ENCODE measurements around the gene HOXC12. TPM values are rescaled to one million over a fixed set of nuclear protein-coding genes. Genes with fewer than 3 reads are reported as not detected.

HOXC12 gene
- total RNA-seq, 4 donors from 2014 or later, result not detected

- Histone ChIP-seq H3K36me3 (no peaks in the 10 kb centered on the region), H3K4me3 (peak overlapping the region in 2 of 4 donors; percentile 38 to 56), H3K4me1 (peaks cover 20 to 34% (median 20%) of the 10 kb centered on the region in 3 donors), H3K27me3 (peaks cover 33 to 100% (median 86%) of the 10 kb centered on the region in 4 donors), H3K9me3 (no peaks in the 10 kb centered on the region), H3K27ac (no peak overlapping the region)
- no peak for DNase-seq
- TF ChIP-seq, protein P1, sequence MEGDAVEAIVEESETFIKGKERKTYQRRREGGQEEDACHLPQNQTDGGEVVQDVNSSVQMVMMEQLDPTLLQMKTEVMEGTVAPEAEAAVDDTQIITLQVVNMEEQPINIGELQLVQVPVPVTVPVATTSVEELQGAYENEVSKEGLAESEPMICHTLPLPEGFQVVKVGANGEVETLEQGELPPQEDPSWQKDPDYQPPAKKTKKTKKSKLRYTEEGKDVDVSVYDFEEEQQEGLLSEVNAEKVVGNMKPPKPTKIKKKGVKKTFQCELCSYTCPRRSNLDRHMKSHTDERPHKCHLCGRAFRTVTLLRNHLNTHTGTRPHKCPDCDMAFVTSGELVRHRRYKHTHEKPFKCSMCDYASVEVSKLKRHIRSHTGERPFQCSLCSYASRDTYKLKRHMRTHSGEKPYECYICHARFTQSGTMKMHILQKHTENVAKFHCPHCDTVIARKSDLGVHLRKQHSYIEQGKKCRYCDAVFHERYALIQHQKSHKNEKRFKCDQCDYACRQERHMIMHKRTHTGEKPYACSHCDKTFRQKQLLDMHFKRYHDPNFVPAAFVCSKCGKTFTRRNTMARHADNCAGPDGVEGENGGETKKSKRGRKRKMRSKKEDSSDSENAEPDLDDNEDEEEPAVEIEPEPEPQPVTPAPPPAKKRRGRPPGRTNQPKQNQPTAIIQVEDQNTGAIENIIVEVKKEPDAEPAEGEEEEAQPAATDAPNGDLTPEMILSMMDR (IDR thresholded peaks at IDR 0.05), result no peak
- TF ChIP-seq POLR2A (IDR thresholded peaks at IDR 0.05), result no peak
- 4 to 16% methylated on average over 12 to 21 of the region's 25 CpGs for WGBS, 2 donors
- intact Hi-C loops (cut with DNase I), result no loop called here
These were observed 20.4 kb downstream of the HOXC12 start for GRCh38 chr12:53975064-53975471.

DNA sequence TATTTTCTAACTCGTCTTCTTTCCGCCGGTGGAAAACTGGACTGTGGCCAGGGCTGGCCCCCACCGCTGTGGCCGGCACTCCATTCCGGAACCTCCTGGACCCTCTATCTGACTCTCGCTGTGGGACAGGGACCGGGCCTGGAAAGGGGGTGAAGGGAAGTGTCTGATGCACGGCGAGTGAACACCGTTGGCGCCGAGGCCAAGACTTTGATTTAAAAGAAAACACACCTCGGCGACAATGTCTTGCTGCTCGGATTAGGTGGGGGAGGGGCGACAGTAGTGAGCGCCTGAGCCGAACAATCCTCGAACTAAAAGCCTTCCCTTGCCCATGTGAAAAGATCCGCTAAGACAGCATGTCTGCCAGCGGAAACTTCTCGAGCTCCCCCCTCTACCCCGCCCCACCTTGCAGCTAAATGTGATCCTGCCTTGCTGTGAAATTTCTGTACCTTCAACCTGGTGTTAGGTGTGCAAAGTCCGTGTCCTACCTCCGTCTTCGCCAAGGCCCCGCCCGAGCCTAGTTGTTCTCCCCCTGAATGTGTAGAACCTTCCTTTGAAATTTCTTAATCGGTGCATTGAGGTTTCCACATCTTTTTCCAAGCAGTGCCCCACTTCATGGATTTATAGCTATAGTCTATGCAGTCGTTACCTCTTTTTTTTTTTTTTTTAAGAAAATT lies 20.9 kb downstream of the HOXC12 start:
- 15 to 20% methylated on average over 28 to 29 of the region's 31 CpGs for WGBS, 2 donors
- Histone ChIP-seq H3K36me3 (no peaks in the 10 kb centered on the region), H3K4me1 (peaks cover 20 to 34% (median 20%) of the 10 kb centered on the region in 3 donors), H3K27ac (no peak overlapping the region), H3K9me3 (no peaks in the 10 kb centered on the region), H3K27me3 (peaks cover 35 to 100% (median 82%) of the 10 kb centered on the region in 4 donors), H3K4me3 (peak overlapping the region in 1 of 4 donors; percentile 56)
- no peak for DNase-seq
- TF ChIP-seq POLR2A (IDR thresholded peaks at IDR 0.05), result no peak
- TF ChIP-seq, protein P1 (IDR thresholded peaks at IDR 0.05), result no peak
- intact Hi-C loops (cut with DNase I), result no loop called here

DNA sequence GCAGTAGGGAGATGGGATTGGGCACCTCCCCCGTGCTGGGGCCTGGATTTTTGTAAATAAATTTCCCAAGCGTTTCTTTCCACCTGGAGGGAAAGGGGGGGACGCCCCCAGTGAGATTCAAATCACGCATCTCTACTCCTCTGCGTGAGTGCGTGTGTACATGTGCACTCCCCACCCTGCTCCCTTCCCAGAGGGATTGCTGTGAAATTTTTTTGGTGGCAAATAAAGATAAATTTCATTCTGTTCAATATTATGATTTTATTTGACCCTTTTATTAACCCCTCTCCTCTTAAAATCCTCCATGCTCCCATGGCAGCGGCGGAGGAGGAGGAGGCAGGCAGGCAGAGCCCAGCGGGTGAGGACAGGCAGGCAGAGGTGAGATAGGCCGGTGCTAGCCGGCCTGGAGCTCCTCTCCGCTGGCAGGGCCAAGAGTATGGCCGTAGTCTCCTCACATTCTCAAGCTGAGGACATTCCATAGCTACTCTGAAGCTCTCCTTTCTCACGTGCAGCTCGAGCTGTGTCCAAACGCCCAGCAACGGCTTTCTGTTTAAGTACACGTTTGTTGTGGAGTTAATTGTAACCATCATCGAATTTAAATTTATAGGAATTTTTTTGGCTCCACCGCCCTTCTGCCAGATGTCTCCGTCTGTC lies 21.6 kb downstream of the HOXC12 start:
- no peak for DNase-seq

GRCh38 chr12:53976823-53977595 lies 22.3 kb downstream of the HOXC12 start:
- intact Hi-C loops (cut with DNase I), result no loop called here
- DNase-seq, result no peak
- H3K27ac ChIP-seq, result no peak overlapping the region
- WGBS, 2 donors, result 10 to 11% methylated on average over 9 of the region's 9 CpGs
- H3K27me3 ChIP-seq, result peaks cover 34 to 100% (median 76%) of the 10 kb centered on the region in 4 donors
- H3K4me1 ChIP-seq, result peaks cover 20 to 34% (median 20%) of the 10 kb centered on the region in 3 donors
- H3K9me3 ChIP-seq, result no peaks in the 10 kb centered on the region
- H3K4me3 ChIP-seq, result no peak overlapping the region
- TF ChIP-seq, protein P1 (IDR thresholded peaks at IDR 0.05), result no peak
- TF ChIP-seq POLR2A (IDR thresholded peaks at IDR 0.05), result no peak
- H3K36me3 ChIP-seq, result no peaks in the 10 kb centered on the region

More for the DNA sequence above, 21.6 kb downstream of the HOXC12 start:
- intact Hi-C loops (cut with DNase I), result no loop called here
- TF ChIP-seq, protein P1 (IDR thresholded peaks at IDR 0.05), result no peak
- no peak for TF ChIP-seq POLR2A (IDR thresholded peaks at IDR 0.05)
- Histone ChIP-seq H3K4me1 (peaks cover 20 to 34% (median 20%) of the 10 kb centered on the region in 3 donors), H3K27ac (no peak overlapping the region), H3K9me3 (no peaks in the 10 kb centered on the region), H3K36me3 (no peaks in the 10 kb centered on the region), H3K27me3 (peaks cover 35 to 100% (median 75%) of the 10 kb centered on the region in 4 donors), H3K4me3 (no peak overlapping the region)
- WGBS, 2 donors, result 22 to 23% methylated on average over 19 to 21 of the region's 21 CpGs

Measured in esophagus squamous epithelium (tissue), 5 donors.